ENCODE measurements around the gene SH2D4B.
"Not testable (repeated sequence)": the region's sequence is repeated elsewhere in the genome, so short reads cannot be mapped to it uniquely, and the experiment has no call there.

The SH2D4B gene

GRCh38 chr10:80542053-80542452 is 4.4 kb downstream of the SH2D4B start:
- H3K9me3 ChIP-seq (ENCODE audit: severe bottlenecking): no peaks in the 10 kb centered on the region
- H3K36me3 ChIP-seq: no peaks in the 10 kb centered on the region
- H3K27ac ChIP-seq: no peak overlapping the region
- no peaks in the 10 kb centered on the region for H3K27me3 ChIP-seq (ENCODE audit: insufficient read depth, low read depth, severe bottlenecking)
- TF ChIP-seq CTCF (IDR thresholded peaks at IDR 0.05; ENCODE audit: low read depth, low read length): no peak
- no peak overlapping the region for H3K4me3 ChIP-seq (ENCODE audit: low read depth, low read length)
- DNase-seq: no peak

- TF ChIP-seq CTCF (IDR thresholded peaks at IDR 0.05; ENCODE audit: low read depth, low read length): no peak
- Histone ChIP-seq H3K4me3 (ENCODE audit: low read depth, low read length) (no peak overlapping the region), H3K36me3 (no peaks in the 10 kb centered on the region), H3K9me3 (ENCODE audit: severe bottlenecking) (no peaks in the 10 kb centered on the region), H3K27me3 (ENCODE audit: insufficient read depth, low read depth, severe bottlenecking) (no peaks in the 10 kb centered on the region), H3K27ac (no peak overlapping the region)
- no peak for DNase-seq
Measured at GRCh38 chr10:80542652-80543318, 5.1 kb downstream of the SH2D4B start.

- not testable (repeated sequence) for H3K4me3 ChIP-seq (ENCODE audit: low read depth, low read length); DNase-seq; H3K27ac ChIP-seq; H3K27me3 ChIP-seq (ENCODE audit: insufficient read depth, low read depth, severe bottlenecking); H3K9me3 ChIP-seq (ENCODE audit: severe bottlenecking); H3K36me3 ChIP-seq
Measured at GRCh38 chr10:80543319-80543672, 5.6 kb downstream of the SH2D4B start.

GRCh38 chr10:80544316-80544953 is 6.7 kb downstream of the SH2D4B start:
- no peaks in the 10 kb centered on the region for H3K9me3 ChIP-seq (ENCODE audit: severe bottlenecking)
- no peak overlapping the region for H3K27ac ChIP-seq
- H3K27me3 ChIP-seq (ENCODE audit: insufficient read depth, low read depth, severe bottlenecking): no peaks in the 10 kb centered on the region
- no peak for DNase-seq
- no peaks in the 10 kb centered on the region for H3K36me3 ChIP-seq
- TF ChIP-seq CTCF (IDR thresholded peaks at IDR 0.05; ENCODE audit: low read depth, low read length): no peak
- no peak overlapping the region for H3K4me3 ChIP-seq (ENCODE audit: low read depth, low read length)

DNA sequence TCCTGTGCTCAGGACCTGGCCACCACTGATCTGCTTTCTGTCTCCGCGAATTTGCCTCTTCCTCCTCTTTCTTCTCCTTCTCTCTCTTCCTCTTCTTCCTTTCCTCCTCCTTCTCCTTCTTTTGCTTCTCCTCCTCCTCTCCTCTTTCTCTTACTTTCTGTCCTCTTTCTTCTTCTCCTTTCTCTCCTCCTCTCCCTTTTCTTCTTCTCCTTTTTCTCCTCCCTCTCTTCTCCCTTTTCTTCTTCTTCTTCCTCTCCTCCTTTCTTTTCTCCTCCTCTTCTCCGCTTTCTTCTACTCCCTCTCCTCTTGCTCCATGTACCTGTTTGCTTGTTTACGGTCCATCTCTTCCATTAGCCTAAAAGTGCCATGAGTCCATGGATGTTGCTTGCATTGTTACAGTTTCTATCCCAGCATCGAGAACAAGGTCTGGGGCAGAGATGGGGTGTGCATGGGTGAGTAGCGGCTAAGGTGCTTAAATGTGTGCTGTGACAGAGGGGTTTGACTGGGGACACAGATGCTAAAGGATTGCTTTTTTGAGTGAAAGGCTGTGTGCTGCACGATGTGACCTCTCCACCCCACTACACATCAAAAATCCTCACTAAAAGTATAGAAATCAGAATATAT is 7.7 kb downstream of the SH2D4B start:
- Histone ChIP-seq H3K9me3 (ENCODE audit: severe bottlenecking) (no peaks in the 10 kb centered on the region), H3K27me3 (ENCODE audit: insufficient read depth, low read depth, severe bottlenecking) (no peaks in the 10 kb centered on the region), H3K4me3 (ENCODE audit: low read depth, low read length) (no peak overlapping the region), H3K36me3 (no peaks in the 10 kb centered on the region), H3K27ac (no peak overlapping the region)
- DNase-seq: no peak
- no peak for TF ChIP-seq CTCF (IDR thresholded peaks at IDR 0.05; ENCODE audit: low read depth, low read length)

- Histone ChIP-seq H3K36me3 (no peaks in the 10 kb centered on the region), H3K27ac (no peak overlapping the region), H3K4me3 (ENCODE audit: low read depth, low read length) (no peak overlapping the region), H3K27me3 (ENCODE audit: insufficient read depth, low read depth, severe bottlenecking) (no peaks in the 10 kb centered on the region), H3K9me3 (ENCODE audit: severe bottlenecking) (no peaks in the 10 kb centered on the region)
- no peak for TF ChIP-seq CTCF (IDR thresholded peaks at IDR 0.05; ENCODE audit: low read depth, low read length)
- DNase-seq: peak; percentile 32
Measured at GRCh38 chr10:80552151-80552646, 14.5 kb downstream of the SH2D4B start.
